ENCODE measurements around the gene FGR.

GRCh38 chr1:27645071-27645415, 10.1 kb upstream of the FGR start:
- TF ChIP-seq CTCF (IDR thresholded peaks at IDR 0.05) (no peak), POLR2A (IDR thresholded peaks at IDR 0.05) (no peak)

Measured in lower leg skin (tissue), 3 donors.